Activated CD4-positive, alpha-beta T cell treated with anti-CD3 and anti-CD28 coated beads for 4 hours (primary cell): ENCODE measurements around the gene UPF2.
"Not testable (repeated sequence)": the region's sequence is repeated elsewhere in the genome, so short reads cannot be mapped to it uniquely, and the experiment has no call there.

Source experiments
- DNase-seq, 2 donors: peaks; one replicate each; pipeline ENCODE4 v3.0.0-alpha.2; 2020

The UPF2 gene

GRCh38 chr10:12041766-12042408 lies 722 bp downstream of the UPF2 start:
- peak; percentile 10 to 12 for DNase-seq

- DNase-seq, result no peak
Measured at GRCh38 chr10:12036073-12036655, 6.4 kb downstream of the UPF2 start.

DNA sequence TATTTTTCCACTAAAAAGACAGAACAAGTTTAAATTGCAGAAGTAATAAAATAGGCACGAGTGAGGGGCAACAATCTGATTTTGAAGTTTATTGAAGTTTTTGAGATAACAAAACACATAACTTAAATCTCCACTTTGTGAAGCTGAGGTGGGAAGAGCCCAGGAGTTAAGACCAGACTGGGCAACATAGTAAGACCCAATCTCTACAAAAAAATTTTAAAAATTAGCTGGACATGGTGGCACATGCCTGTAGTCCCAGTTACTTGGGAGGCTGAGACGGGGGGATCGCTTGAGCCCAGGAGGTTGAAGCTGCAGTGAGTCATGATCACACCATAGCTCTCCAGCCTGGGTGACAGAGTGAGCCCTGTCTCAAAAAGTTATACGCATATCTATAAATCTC lies 11.2 kb downstream of the UPF2 start:
- no peak for DNase-seq

GRCh38 chr10:12027539-12027938 lies 15.1 kb downstream of the UPF2 start:
- no peak for DNase-seq

DNA sequence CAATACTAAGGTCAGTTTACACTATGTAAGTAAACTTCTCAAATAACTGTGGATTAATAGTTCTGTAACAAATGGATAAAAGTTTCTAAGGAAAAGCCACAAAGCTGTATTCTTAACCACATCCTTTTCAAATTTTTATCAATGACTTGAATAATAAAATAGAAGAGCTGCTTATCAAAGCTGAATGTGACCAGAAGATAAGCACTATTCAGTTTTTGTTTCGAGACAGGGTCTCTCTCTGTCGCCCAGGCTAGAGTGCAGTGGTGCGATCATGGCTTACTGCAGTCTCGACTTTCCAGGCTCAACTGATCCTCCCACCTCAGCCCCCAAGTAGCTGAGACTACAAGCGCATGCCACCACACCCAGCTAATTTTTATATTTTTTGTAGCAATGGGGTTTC lies 17.0 kb downstream of the UPF2 start:
- no peak for DNase-seq

- DNase-seq, result no peak
Measured at GRCh38 chr10:12022580-12023257, 19.9 kb downstream of the UPF2 start.

DNA sequence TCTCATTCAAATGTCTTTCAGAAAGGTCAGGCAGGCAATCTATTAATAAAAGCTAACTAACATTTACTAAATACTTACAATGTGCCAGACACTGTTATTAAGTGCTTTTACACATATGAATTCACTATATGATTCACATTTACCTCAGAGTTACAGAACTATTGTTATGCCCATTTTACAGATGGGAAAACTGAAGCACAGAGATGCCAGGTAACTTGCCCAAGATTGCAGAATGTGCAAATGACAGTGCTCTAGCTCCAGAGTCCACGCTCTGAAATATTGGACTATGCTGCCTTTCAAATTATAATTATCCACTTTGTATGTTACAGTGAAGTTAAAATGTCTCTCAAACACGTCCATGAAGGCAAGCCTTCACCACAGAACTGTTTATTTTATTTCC lies 22.0 kb downstream of the UPF2 start:
- DNase-seq, result no peak

DNA sequence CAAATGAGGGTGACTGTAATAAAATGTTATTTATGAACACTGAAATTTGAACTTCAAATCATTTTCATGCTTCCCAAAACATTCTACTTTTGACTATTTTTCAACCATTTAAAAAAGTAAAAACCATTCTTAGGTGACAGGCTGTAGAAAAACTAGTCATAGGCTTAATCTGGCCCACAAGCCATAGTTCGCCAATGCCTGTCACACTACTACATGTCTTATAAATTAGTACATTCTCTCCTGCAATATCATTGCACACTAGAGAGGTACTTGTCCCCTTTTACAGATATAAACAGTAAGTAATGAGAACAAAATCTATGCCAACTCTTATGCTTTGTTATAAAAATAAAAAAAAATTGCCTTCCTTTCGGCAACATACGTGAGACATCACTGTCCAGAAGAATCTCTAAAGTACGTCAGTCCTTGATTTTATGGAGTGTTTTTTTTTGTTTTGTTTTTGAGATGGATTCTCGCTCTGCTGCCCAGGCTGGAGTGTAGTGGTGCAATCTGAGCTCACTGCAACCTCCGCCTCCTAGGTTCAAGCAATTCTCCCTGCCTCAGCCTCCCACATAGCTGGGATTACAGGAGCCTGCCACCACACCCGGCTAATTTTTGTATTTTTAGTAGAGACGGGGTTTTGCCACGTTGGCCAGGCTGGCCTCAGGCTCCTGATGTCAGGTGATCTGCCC lies 23.2 kb downstream of the UPF2 start:
- DNase-seq, result no peak

DNA sequence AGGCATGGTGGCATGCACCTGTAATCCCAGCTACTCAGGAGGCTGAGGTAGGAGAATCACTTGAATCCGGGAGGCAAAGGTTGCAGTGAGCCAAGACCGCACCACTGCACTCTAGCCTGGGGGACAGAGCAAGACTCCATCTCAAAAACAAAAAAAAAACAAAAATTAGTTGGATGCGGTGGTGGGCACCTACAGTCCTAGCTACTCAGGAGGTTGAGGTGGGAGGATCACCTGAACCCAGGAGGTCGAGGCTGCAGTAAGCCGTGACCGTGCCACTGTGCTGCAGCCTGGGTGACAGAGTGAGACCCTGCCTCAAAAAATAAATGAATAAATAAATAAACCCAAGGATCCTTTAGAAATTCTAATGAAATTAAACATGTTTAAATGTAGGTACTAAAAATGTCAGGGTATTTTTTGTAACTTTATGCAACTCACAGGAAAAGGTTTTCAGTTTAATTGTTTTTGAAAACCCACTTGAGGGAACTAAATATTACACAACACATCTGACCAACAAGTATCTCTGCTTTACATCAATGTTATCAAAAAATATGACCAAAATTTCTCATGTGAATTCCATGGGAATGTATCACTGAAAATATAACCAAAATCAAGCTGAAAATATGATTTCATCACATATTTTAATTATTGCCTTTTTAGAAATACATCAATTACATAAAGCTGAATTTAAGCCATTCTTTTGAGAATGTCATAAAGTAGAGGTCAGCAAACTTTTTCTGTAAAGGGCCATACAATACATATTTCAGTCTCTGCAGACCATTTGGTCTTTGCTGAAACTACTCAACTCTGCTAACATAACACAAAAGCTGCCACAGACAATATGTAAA lies 23.9 kb downstream of the UPF2 start:
- DNase-seq, result no peak

- DNase-seq, result no peak
Measured at GRCh38 chr10:12013926-12014325, 28.7 kb downstream of the UPF2 start.

GRCh38 chr10:12013391-12013790 lies 29.2 kb downstream of the UPF2 start:
- DNase-seq, result not testable (repeated sequence)

GRCh38 chr10:12010353-12010752 lies 32.3 kb downstream of the UPF2 start:
- no peak for DNase-seq

GRCh38 chr10:12008842-12009241 lies 33.8 kb downstream of the UPF2 start:
- not testable (repeated sequence) for DNase-seq

DNA sequence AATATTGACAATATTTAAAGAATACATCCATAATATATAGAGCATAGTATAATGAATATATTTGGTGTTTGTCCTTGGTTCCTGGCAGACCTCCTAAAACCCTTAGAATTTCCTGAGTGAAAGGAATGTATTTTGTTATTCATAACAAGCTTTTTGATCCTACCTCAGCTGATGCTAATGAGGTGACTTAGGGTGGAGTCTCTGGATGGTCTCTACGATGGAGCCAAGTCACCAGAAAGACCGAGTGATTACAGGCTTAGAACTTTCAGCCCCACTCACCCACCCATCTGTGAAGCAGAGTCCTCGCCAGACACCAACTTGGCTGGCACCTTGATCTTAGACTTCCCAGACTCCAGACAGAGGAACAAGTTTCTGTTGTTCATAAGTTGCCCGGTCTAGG lies 35.9 kb downstream of the UPF2 start:
- DNase-seq, result no peak

DNA sequence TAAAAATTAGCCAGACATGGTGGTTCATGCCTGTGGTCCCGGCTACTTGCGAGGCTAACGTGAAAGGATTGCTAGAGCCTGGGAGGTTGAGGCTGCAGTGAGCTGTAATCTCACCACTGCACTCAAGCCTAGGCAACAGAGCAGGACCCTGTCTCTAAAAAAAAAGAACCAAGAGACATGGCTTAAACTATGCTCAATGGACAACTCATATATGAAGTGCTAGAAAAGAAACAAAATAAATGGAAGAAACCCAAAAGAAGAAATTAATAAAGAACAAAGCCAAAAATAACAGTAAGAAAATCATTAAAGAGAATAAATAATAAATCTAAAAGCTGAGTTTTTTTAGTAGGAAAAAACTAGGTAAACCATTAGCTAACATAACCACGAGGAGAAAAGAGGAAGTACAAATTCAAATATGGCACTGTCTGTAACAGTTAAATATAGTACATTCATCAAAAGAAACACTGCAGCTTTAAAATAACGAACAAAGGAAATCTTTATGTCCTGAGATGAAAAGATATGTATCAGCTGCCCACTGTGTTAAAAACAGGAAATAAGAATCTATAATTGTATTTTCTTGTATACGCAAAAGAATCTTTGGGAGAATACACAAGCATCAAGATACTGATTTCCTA lies 48.7 kb downstream of the UPF2 start:
- no peak for DNase-seq

GRCh38 chr10:11988924-11989323 lies 53.7 kb downstream of the UPF2 start:
- DNase-seq, result no peak

DNA sequence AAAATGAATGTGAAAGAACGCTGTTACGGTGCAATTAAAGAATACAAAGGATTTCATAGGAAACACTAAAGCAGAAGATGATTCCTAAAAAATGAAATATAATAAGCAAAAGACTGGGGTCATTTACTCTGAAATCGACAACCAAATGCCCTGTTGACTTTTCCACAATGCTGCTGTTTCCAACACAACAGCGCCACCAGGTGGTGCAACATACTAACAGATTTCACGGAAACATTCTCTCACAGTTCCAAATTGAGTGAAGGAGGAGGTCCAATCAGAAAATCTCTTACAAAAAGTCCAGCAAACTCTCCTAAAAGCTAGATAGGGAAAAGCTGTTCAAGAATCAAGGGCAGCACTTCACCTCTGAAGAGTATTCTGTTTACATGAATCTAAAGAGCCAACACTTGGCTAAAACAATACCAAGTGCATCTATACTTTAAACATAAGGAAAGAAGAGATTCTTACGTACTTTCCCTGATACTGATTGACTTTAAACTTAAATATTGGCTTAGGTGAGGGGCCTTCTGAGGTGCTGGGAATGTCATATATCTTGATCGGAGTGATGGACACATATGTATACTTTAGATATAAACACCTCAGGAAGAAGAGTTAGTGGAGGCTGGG lies 55.9 kb downstream of the UPF2 start:
- DNase-seq, result peak; percentile 56 to 69

GRCh38 chr10:11982253-11982652 lies 60.4 kb downstream of the UPF2 start:
- no peak for DNase-seq

DNA sequence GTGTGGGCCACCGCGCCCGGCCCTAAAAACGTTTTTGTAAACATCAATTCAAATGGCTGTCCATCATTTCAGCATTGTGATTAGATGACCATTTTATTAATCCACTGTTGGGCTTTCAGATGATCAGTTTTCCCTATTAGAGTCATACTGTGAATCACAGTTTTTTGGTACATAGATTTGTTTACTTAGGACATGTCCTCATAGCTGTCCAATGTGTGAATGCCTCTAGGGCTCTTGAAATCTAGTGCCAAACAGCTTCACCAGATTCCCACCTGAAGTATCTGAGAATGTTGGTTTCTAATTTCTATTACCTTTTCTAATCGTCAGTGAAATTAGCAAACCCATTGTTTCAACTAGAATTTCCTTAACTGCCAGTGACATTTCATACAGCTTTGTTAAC lies 66.8 kb downstream of the UPF2 start:
- DNase-seq, result no peak

- not testable (repeated sequence) for DNase-seq
Measured at GRCh38 chr10:11972523-11972922, 70.1 kb downstream of the UPF2 start.

- DNase-seq, result no peak
Measured at GRCh38 chr10:11962176-11962575, 80.4 kb downstream of the UPF2 start.

GRCh38 chr10:11961771-11962170 lies 80.8 kb downstream of the UPF2 start:
- DNase-seq, result no peak
